Neuronal stem cell (in vitro differentiated cells): Measurements from ENCODE around the gene PCSK5.

Experiments
- DNase-seq: peaks from one replicate; pipeline ENCODE4 v3.0.0-alpha.2; 2013; ENCODE audit warnings: low spot score
- H2AFZ ChIP-seq: one replicate; pipeline ENCODE4 v1.6.1; 2013; ENCODE audit warnings: mild to moderate bottlenecking, low read length, inconsistent platforms
- H2AK5ac ChIP-seq: 2 replicates; pipeline ENCODE4 v1.6.1; 2013; ENCODE audit warnings: low read depth, mild to moderate bottlenecking, inconsistent platforms, low read length, moderate library complexity, mixed read lengths
- H2BK120ac ChIP-seq: 2 replicates; pipeline ENCODE4 v1.6.1; 2013; ENCODE audit warnings: low read depth, mild to moderate bottlenecking, inconsistent platforms, low read length, moderate library complexity, mixed read lengths
- H2BK12ac ChIP-seq: one replicate; pipeline ENCODE4 v1.6.1; 2013; ENCODE audit warnings: low read length, inconsistent platforms
- H2BK15ac ChIP-seq: 2 replicates; pipeline ENCODE4 v1.6.1; 2013; ENCODE audit warnings: mild to moderate bottlenecking, low read length, inconsistent platforms, mixed read lengths
- H2BK5ac ChIP-seq: one replicate; pipeline ENCODE4 v1.6.1; 2013; ENCODE audit warnings: inconsistent platforms, mild to moderate bottlenecking, low read length, moderate library complexity
- H3K14ac ChIP-seq: one replicate; pipeline ENCODE4 v1.6.1; 2013; ENCODE audit warnings: low read length, inconsistent platforms
- H3K18ac ChIP-seq: 2 replicates; pipeline ENCODE4 v1.6.1; 2013; ENCODE audit warnings: low read length, inconsistent platforms
- H3K23ac ChIP-seq: 2 replicates; pipeline ENCODE4 v1.6.1; 2013; ENCODE audit warnings: low read depth, mild to moderate bottlenecking, mixed read lengths, low read length, inconsistent platforms; ENCODE audit not compliant: poor library complexity
- H3K27ac ChIP-seq: replicated peaks from 3 replicates; pipeline ENCODE4 v1.5.1; 2013; ENCODE audit warnings: low read length, inconsistent platforms
- H3K27me3 ChIP-seq, 3 experiments: 2 replicates each; pipeline ENCODE4 v1.6.1; 2013; ENCODE audit warnings: low read length in 3 of 3, mild to moderate bottlenecking in 2 of 3, inconsistent platforms in 1 of 3, low read depth in 1 of 3, mixed read lengths in 1 of 3, moderate library complexity in 1 of 3; ENCODE audit not compliant: control insufficient read depth in 3 of 3, insufficient read depth in 3 of 3
- H3K36me3 ChIP-seq, 2 donors: replicated peaks in 1 of 2; 2 replicates each; pipeline ENCODE4 v1.6.1; 2013; ENCODE audit warnings: low read length in 2 of 2; ENCODE audit not compliant: control insufficient read depth in 2 of 2, insufficient read depth in 2 of 2
- H3K4ac ChIP-seq: 2 replicates; pipeline ENCODE4 v1.6.1; 2013; ENCODE audit warnings: inconsistent platforms, mild to moderate bottlenecking, low read length, moderate library complexity
- H3K4me1 ChIP-seq, 2 donors: 1 replicate in 1 of 2; 2 replicates in 1 of 2; pipeline ENCODE4 v1.6.1; 2013; ENCODE audit warnings: low read length in 2 of 2, low read depth in 1 of 2; ENCODE audit not compliant: control insufficient read depth in 2 of 2, insufficient read depth in 1 of 2
- H3K4me2 ChIP-seq: one replicate; pipeline ENCODE4 v1.6.1; 2013; ENCODE audit warnings: mild to moderate bottlenecking, low read length, inconsistent platforms; ENCODE audit not compliant: insufficient read depth, poor library complexity, severe bottlenecking
- H3K4me3 ChIP-seq, 2 donors: 2 replicates each; pipeline ENCODE4 v1.5.1; 2013; ENCODE audit warnings: low read length in 2 of 2, mild to moderate bottlenecking in 2 of 2, inconsistent platforms in 1 of 2, moderate library complexity in 1 of 2
- H3K79me1 ChIP-seq: one replicate; pipeline ENCODE4 v1.6.1; 2013; ENCODE audit warnings: low read depth, mild to moderate bottlenecking, inconsistent platforms, low read length, moderate library complexity
- H3K9ac ChIP-seq: one replicate; pipeline ENCODE4 v1.6.1; 2013; ENCODE audit warnings: mild to moderate bottlenecking, low read depth, low read length, inconsistent platforms; ENCODE audit not compliant: poor library complexity
- H3K9me3 ChIP-seq, 2 donors: replicated peaks in 1 of 2; 2 replicates each; pipeline versions ENCODE3 to v1.6.1; 2013; ENCODE audit warnings: low read length in 2 of 2, mild to moderate bottlenecking in 2 of 2, inconsistent platforms in 1 of 2, low read depth in 1 of 2, mixed read lengths in 1 of 2, moderate library complexity in 1 of 2; ENCODE audit not compliant: control insufficient read depth in 2 of 2, insufficient read depth in 1 of 2
- H4K8ac ChIP-seq: one replicate; pipeline ENCODE4 v1.6.1; 2013; ENCODE audit warnings: low read depth, mild to moderate bottlenecking, inconsistent platforms, low read length, moderate library complexity
- H4K91ac ChIP-seq: one replicate; pipeline ENCODE4 v1.6.1; 2013; ENCODE audit warnings: low read length, low read depth, mild to moderate bottlenecking, inconsistent platforms; ENCODE audit not compliant: poor library complexity
- WGBS, 2 donors: extraction: QIAGEN DNeasy Blood & Tissue Kit; methylation state at CpG; one replicate each; pipeline ENCODE4 v1.1.7; 2013; ENCODE audit warnings: missing lambda C conversion rate in 2 of 2, mixed read lengths in 1 of 2; ENCODE audit not compliant: insufficient read length in 2 of 2, insufficient replicate concordance in 1 of 2; ENCODE audit errors: extremely low coverage in 2 of 2; 5-methylcytosine and 5-hydroxymethylcytosine counted together

PCSK5 gene

GRCh38 chr9:76032797-76033373 is 142.4 kb downstream of the PCSK5 start:
- no peak overlapping the region for H3K4me2 ChIP-seq
- H3K36me3 ChIP-seq, result peaks cover 0 to 20% of the 10 kb centered on the region in 2 donors
- H2AFZ ChIP-seq, result no peak overlapping the region
- H3K27me3 ChIP-seq, result no peaks in the 10 kb centered on the region
- no peak overlapping the region for H3K23ac ChIP-seq
- peaks cover 0 to 3% of the 10 kb centered on the region in 2 donors for H3K9me3 ChIP-seq
- H3K79me1 ChIP-seq, result no peaks in the 10 kb centered on the region
- H3K27ac ChIP-seq, result no peak overlapping the region
- no peak overlapping the region for H2BK12ac ChIP-seq
- H2BK5ac ChIP-seq, result no peak overlapping the region
- DNase-seq, result no peak
- no peak overlapping the region for H4K8ac ChIP-seq
- H2BK120ac ChIP-seq, result no peak overlapping the region
- H2BK15ac ChIP-seq, result no peak overlapping the region
- no peak overlapping the region for H3K14ac ChIP-seq
- peaks cover 0 to 7% of the 10 kb centered on the region in 2 donors for H3K4me1 ChIP-seq
- WGBS, 2 donors, result no CpG with 5 or more reads among the region's 6 CpGs
- H3K4ac ChIP-seq, result no peak overlapping the region
- no peak overlapping the region for H4K91ac ChIP-seq
- H3K18ac ChIP-seq, result no peak overlapping the region
- H3K4me3 ChIP-seq, result no peak overlapping the region
- H3K9ac ChIP-seq, result no peak overlapping the region
- no peak overlapping the region for H2AK5ac ChIP-seq

- Histone ChIP-seq H3K9ac (no peak overlapping the region), H3K4me3 (no peak overlapping the region), H4K91ac (no peak overlapping the region), H3K4ac (no peak overlapping the region), H2AK5ac (no peak overlapping the region), H2BK120ac (no peak overlapping the region), H4K8ac (no peak overlapping the region), H2AFZ (no peak overlapping the region), H3K36me3 (peaks cover 0 to 15% of the 10 kb centered on the region in 2 donors), H2BK15ac (no peak overlapping the region), H3K4me1 (peaks cover 0 to 7% of the 10 kb centered on the region in 2 donors), H3K27me3 (no peaks in the 10 kb centered on the region), H3K27ac (no peak overlapping the region), H3K14ac (no peak overlapping the region), H3K79me1 (no peaks in the 10 kb centered on the region), H3K9me3 (peaks cover 0 to 2% of the 10 kb centered on the region in 2 donors), H2BK12ac (no peak overlapping the region), H3K18ac (no peak overlapping the region), H2BK5ac (no peak overlapping the region), H3K23ac (no peak overlapping the region), H3K4me2 (no peak overlapping the region)
- no peak for DNase-seq
- whole genome bisulfite sequencing, 2 donors, result no CpG with 5 or more reads among the region's 3 CpGs
Observed at GRCh38 chr9:76034049-76034448, 143.6 kb downstream of the PCSK5 start.

- Histone ChIP-seq H4K91ac (no peak overlapping the region), H3K4ac (no peak overlapping the region), H2BK120ac (no peak overlapping the region), H3K27ac (no peak overlapping the region), H3K27me3 (no peaks in the 10 kb centered on the region), H2AFZ (peak overlapping the region; percentile 24), H3K9me3 (no peaks in the 10 kb centered on the region), H3K14ac (no peak overlapping the region), H3K4me2 (no peak overlapping the region), H4K8ac (no peak overlapping the region), H3K4me3 (no peak overlapping the region), H3K9ac (no peak overlapping the region), H2AK5ac (no peak overlapping the region), H2BK5ac (no peak overlapping the region), H2BK12ac (no peak overlapping the region), H3K23ac (no peak overlapping the region), H3K36me3 (peaks cover 0 to 12% of the 10 kb centered on the region in 2 donors), H3K4me1 (peaks cover 0 to 7% of the 10 kb centered on the region in 2 donors), H3K79me1 (no peaks in the 10 kb centered on the region), H2BK15ac (no peak overlapping the region), H3K18ac (no peak overlapping the region)
- DNase-seq, result no peak
- WGBS, 2 donors, result no CpG with 5 or more reads among the region's 2 CpGs
Observed at GRCh38 chr9:76036762-76037161, 146.3 kb downstream of the PCSK5 start.

GRCh38 chr9:76037587-76038225 is 147.2 kb downstream of the PCSK5 start:
- no peak overlapping the region for H3K4me2 ChIP-seq
- no peak overlapping the region for H3K18ac ChIP-seq
- H3K23ac ChIP-seq, result no peak overlapping the region
- WGBS, 2 donors, result no CpG with 5 or more reads among the region's 9 CpGs
- peaks cover 0 to 8% of the 10 kb centered on the region in 2 donors for H3K36me3 ChIP-seq
- no peak overlapping the region for H3K4me3 ChIP-seq
- no peak overlapping the region for H4K8ac ChIP-seq
- H2BK12ac ChIP-seq, result no peak overlapping the region
- no peak overlapping the region for H3K4ac ChIP-seq
- H2AFZ ChIP-seq, result no peak overlapping the region
- H3K79me1 ChIP-seq, result no peaks in the 10 kb centered on the region
- no peak overlapping the region for H2BK120ac ChIP-seq
- H3K27me3 ChIP-seq, result no peaks in the 10 kb centered on the region
- H3K27ac ChIP-seq, result no peak overlapping the region
- no peak overlapping the region for H3K14ac ChIP-seq
- H2BK15ac ChIP-seq, result no peak overlapping the region
- H3K9me3 ChIP-seq, result no peaks in the 10 kb centered on the region
- no peak overlapping the region for H3K9ac ChIP-seq
- H2BK5ac ChIP-seq, result no peak overlapping the region
- no peak for DNase-seq
- no peak overlapping the region for H2AK5ac ChIP-seq
- H3K4me1 ChIP-seq, result peaks cover 0 to 7% of the 10 kb centered on the region in 2 donors
- H4K91ac ChIP-seq, result no peak overlapping the region
